Measurements from ENCODE around the gene SNX8. TPM values are rescaled to one million over a fixed set of nuclear protein-coding genes. Genes with fewer than 3 reads are reported as not detected.

SNX8 gene
- total and polyA plus RNA-seq, 9 of the 15 experiments (the other 6 are each of a cell fraction or from before 2014, with no cell fraction given): 2.7 to 51.6 (median 16.9) TPM

- 81% methylated on average over 7 of the region's 9 CpGs for WGBS (ENCODE audit: insufficient coverage, low coverage, missing lambda C conversion rate)
Observed at GRCh38 chr7:2272031-2272430, 42.2 kb downstream of the SNX8 start.

GRCh38 chr7:2271273-2272026 lies 42.8 kb downstream of the SNX8 start:
- no TSS peak for BruUV-seq (replicated peaks)
- no peak overlapping the region for H2AFZ ChIP-seq (ENCODE audit: low read depth, low read length)
- H3K27ac ChIP-seq (ENCODE audit: extremely low read depth, low read depth, low read length): no peak overlapping the region
- peaks cover 38% of the 10 kb centered on the region; the same call in 2 of the 3 replicates for H3K36me3 ChIP-seq (ENCODE audit: control insufficient read depth, insufficient read depth, low read length)
- H3K79me2 ChIP-seq (ENCODE audit: control insufficient read depth, insufficient read depth, low read length): no peaks in the 10 kb centered on the region
- H3K4me1 ChIP-seq (replicated peaks in 1 of 2; ENCODE audit: control insufficient read depth in 2 of 2, insufficient read depth in 2 of 2, low read length in 2 of 2): peaks cover 0 to 17% of the 10 kb centered on the region in 2 experiments; a peak in 2 of 5 replicates
- no peak overlapping the region for H3K9ac ChIP-seq (ENCODE audit: insufficient read depth in 1 of 2, low read depth in 2 of 2, low read length in 2 of 2)
- in situ Hi-C loops (cut with MboI) (no loop called here), intact Hi-C loops (cut with micrococcal nuclease) (no loop called here)
- TF ChIP-seq TBP (optimal IDR thresholded peaks at IDR 0.05; ENCODE audit: low read depth, low read length): no peak
- no peak for TF ChIP-seq PML (IDR thresholded peaks at IDR 0.05; ENCODE audit: low read length)
- no peak for TF ChIP-seq STAT5B (CRISPR knock-in tag; IDR thresholded peaks at IDR 0.05)
- no peak for TF ChIP-seq ZNF354B (CRISPR knock-in tag; IDR thresholded peaks at IDR 0.05)
- TF ChIP-seq PHB2 (IDR thresholded peaks at IDR 0.05; ENCODE audit: low read depth): no peak
- H4K20me1 ChIP-seq (replicated peaks; ENCODE audit: control insufficient read depth, insufficient read depth, low read length): no peaks in the 10 kb centered on the region; the same call in 1 of the 2 replicates
- FAIRE-seq: no peak
- 84% methylated on average over 20 of the region's 27 CpGs for WGBS (ENCODE audit: insufficient coverage, low coverage, missing lambda C conversion rate)
- no peak overlapping the region for H3K4me2 ChIP-seq (ENCODE audit: insufficient read depth, low read length)
- no peaks in the 10 kb centered on the region for H3K27me3 ChIP-seq (ENCODE audit: control insufficient read depth in 2 of 2, insufficient read depth in 2 of 2, low read length in 2 of 2)
- no peaks in the 10 kb centered on the region for H3K9me3 ChIP-seq (replicated peaks; ENCODE audit: control insufficient read depth, insufficient read depth, low read depth, low read length)
- ChIA-PET POLR2A (no interaction called here), CTCF (ENCODE audit: low intra/inter-chr PET ratio) (no interaction called here)
- no peak overlapping the region for H3K4me3 ChIP-seq
- no peak for DNase-seq (ENCODE audit: extremely low read depth in 1 of 4, low spot score in 3 of 4)
- no peaks in the 10 kb centered on the region for H3K9me1 ChIP-seq (ENCODE audit: control insufficient read depth, insufficient read depth, low read length)
- ATAC-seq: no peak

More at GRCh38 chr7:2272031-2272430, 42.2 kb downstream of the SNX8 start:
- no peaks in the 10 kb centered on the region; the same call in 1 of the 2 replicates for H4K20me1 ChIP-seq (replicated peaks; ENCODE audit: control insufficient read depth, insufficient read depth, low read length)
- ChIA-PET POLR2A (no interaction called here), CTCF (ENCODE audit: low intra/inter-chr PET ratio) (no interaction called here)
- H3K4me1 ChIP-seq (replicated peaks in 1 of 2; ENCODE audit: control insufficient read depth in 2 of 2, insufficient read depth in 2 of 2, low read length in 2 of 2): peaks cover 0 to 17% of the 10 kb centered on the region in 2 experiments; a peak in 2 of 5 replicates
- H3K79me2 ChIP-seq (ENCODE audit: control insufficient read depth, insufficient read depth, low read length): no peaks in the 10 kb centered on the region
- BruUV-seq (replicated peaks): no TSS peak
- H3K4me2 ChIP-seq (ENCODE audit: insufficient read depth, low read length): no peak overlapping the region
- H3K27me3 ChIP-seq (ENCODE audit: control insufficient read depth in 2 of 2, insufficient read depth in 2 of 2, low read length in 2 of 2): no peaks in the 10 kb centered on the region
- FAIRE-seq: peak; percentile 37
- TF ChIP-seq NR2C2 (CRISPR knock-in tag; IDR thresholded peaks at IDR 0.05) (no peak), NR2C2 (tag; IDR thresholded peaks at IDR 0.05) (no peak), PCBP1 (IDR thresholded peaks at IDR 0.05; ENCODE audit: low read depth, low read length, poor library complexity, severe bottlenecking) (no peak), TRIM28 (IDR thresholded peaks at IDR 0.05) (no peak), XRCC5 (IDR thresholded peaks at IDR 0.05; ENCODE audit: low read depth, low read length) (no peak), MYBL2 (IDR thresholded peaks at IDR 0.05; ENCODE audit: low read depth) (no peak), MYBL2 (CRISPR knock-in tag; IDR thresholded peaks at IDR 0.05; ENCODE audit: borderline replicate concordance) (no peak), HIVEP1 (CRISPR knock-in tag; IDR thresholded peaks at IDR 0.05) (no peak), NUFIP1 (IDR thresholded peaks at IDR 0.05; ENCODE audit: partially characterized antibody) (no peak)
- no peak for ATAC-seq
- H3K27ac ChIP-seq (ENCODE audit: extremely low read depth, low read depth, low read length): no peak overlapping the region
- no peak overlapping the region for H3K4me3 ChIP-seq
- no peaks in the 10 kb centered on the region for H3K9me1 ChIP-seq (ENCODE audit: control insufficient read depth, insufficient read depth, low read length)
- no peaks in the 10 kb centered on the region for H3K9me3 ChIP-seq (replicated peaks; ENCODE audit: control insufficient read depth, insufficient read depth, low read depth, low read length)
- in situ Hi-C loops (cut with MboI): no loop called here
- H3K36me3 ChIP-seq (ENCODE audit: control insufficient read depth, insufficient read depth, low read length): peaks cover 38% of the 10 kb centered on the region; the same call in 2 of the 3 replicates
- H2AFZ ChIP-seq (ENCODE audit: low read depth, low read length): no peak overlapping the region
- DNase-seq (ENCODE audit: extremely low read depth in 1 of 4, low spot score in 3 of 4): no peak
- intact Hi-C loops (cut with micrococcal nuclease): no loop called here
- H3K9ac ChIP-seq (ENCODE audit: insufficient read depth in 1 of 2, low read depth in 2 of 2, low read length in 2 of 2): no peak overlapping the region

Data from K562 (cell line).